Ovary (tissue), 9 donors: ENCODE data around the gene CDK15. TPM values are rescaled to one million over a fixed set of nuclear protein-coding genes. Genes with fewer than 3 reads are reported as not detected.

Source experiments
- DNase-seq, 5 donors: peaks; one replicate each; pipeline ENCODE4 v3.0.0-alpha.2; 2019 to 2020
- H3K27ac ChIP-seq, 2 donors: fragments of 200-600 bp; one replicate each; pipeline versions ENCODE4 v1.5.1 to v1.8.0; 2019 to 2022
- H3K27me3 ChIP-seq: fragments of 200-600 bp; one replicate; pipeline ENCODE4 v1.8.0; 2022
- H3K36me3 ChIP-seq: fragments of 200-600 bp; sonication (generic); one replicate; pipeline ENCODE4 v1.5.1; 2019
- H3K4me1 ChIP-seq: one replicate; pipeline ENCODE4 v1.8.1; 2013; ENCODE audit warnings: mild to moderate bottlenecking, moderate library complexity; ENCODE audit not compliant: insufficient read depth
- H3K4me3 ChIP-seq: fragments of 200-600 bp; sonication (generic); one replicate; pipeline ENCODE4 v1.5.1; 2017
- H3K9me3 ChIP-seq, 2 donors: fragments of 200-600 bp in 1 of 2; sonication (generic) in 1 of 2; one replicate each; pipeline versions ENCODE4 v1.5.1 to v1.8.1; 2013 to 2019; ENCODE audit warnings: mild to moderate bottlenecking in 1 of 2, moderate library complexity in 1 of 2
- CTCF ChIP-seq, 3 donors: fragments of 450-650 bp in 2 of 3; fragments of 200-600 bp in 1 of 3; IDR thresholded peaks; one replicate each; pipeline versions ENCODE4 v1.5.1 to v1.8.0; 2016 to 2022; ENCODE audit warnings: antibody characterized with exemption in 3 of 3, mild to moderate bottlenecking in 1 of 3
- EP300 ChIP-seq: sonication (generic); formaldehyde crosslinking; IDR thresholded peaks from one replicate; pipeline ENCODE4 v1.6.1; 2017; ENCODE audit warnings: antibody characterized with exemption
- POLR2A ChIP-seq: fragments of 450-650 bp; IDR thresholded peaks from one replicate; pipeline ENCODE4 v1.6.1; 2017; ENCODE audit warnings: antibody characterized with exemption, mild to moderate bottlenecking, moderate library complexity
- WGBS, 3 donors: extraction: QIAGEN DNeasy Blood & Tissue Kit in 1 of 3; methylation state at CpG; one replicate each; pipeline versions ENCODE4 v1.1.5 to v1.1.7; 2013 to 2017; 5-methylcytosine and 5-hydroxymethylcytosine counted together
- intact Hi-C, 4 donors: fragments of 100-400 bp; cut with DNase I; formaldehyde crosslinking; loops; one replicate each; pipeline versions ENCODE4 v1.11.0 to v1.15.1; 2022 to 2023
- polyA plus RNA-seq, 2 donors: library from polyadenylated mRNA; stranded (reverse); fragments of 200-250 nt in 1 of 2; fragments of 350-450 nt in 1 of 2; fragmentation: Illumina TruSeq in 1 of 2; extraction: RNeasy Lipid Tissue Mini Kit (QIAGEN cat#74804) in 1 of 2; gene quantifications; one replicate each; pipeline ENCODE4 v1.2.3, GENCODE V29; 2013 to 2014
- total RNA-seq, 7 donors: library from RNA; depleted of rRNA in 2 of 7; stranded (reverse); fragments of >200 nt in 2 of 7; fragmentation: NEBNext Ultra II Directional in 3 of 7; extraction: Animal tissue kit (Norgen Biotek cat#: 25700) in 3 of 7; gene quantifications; one replicate each; pipeline versions ENCODE4 v1.1.0 to v1.2.4, GENCODE V29; 2016 to 2023
- donor health status: DM: no; HTN: no; CAD: no; lungs with moderate emphysema.
- donor health status: DM: no; HTN: no; CAD: no.
- donor health status: Bipolar disorder and iron deficiency.
- donor health status: DM: yes; HTN: yes; CAD: no.
- donor health status: DM: no; HTN: no; CAD: no.
- donor health status: DM: yes; HTN: yes; CAD: no.

CDK15 gene
- total and polyA plus RNA-seq, 9 donors = 3.7 to 14.9 (median 5.3) TPM

- intact Hi-C loops = no loop called here
Observed at GRCh38 chr2:201882353-201883090, 76.2 kb downstream of the CDK15 start.

GRCh38 chr2:201883606-201884369 is 77.5 kb downstream of the CDK15 start:
- H3K36me3 ChIP-seq = no peaks in the 10 kb centered on the region
- peaks cover 2% of the 10 kb centered on the region for H3K4me1 ChIP-seq
- no peak for DNase-seq
- WGBS, 3 donors = 39 to 45% (median 40%) methylated on average over 8 of the region's 8 CpGs
- H3K4me3 ChIP-seq = no peak overlapping the region
- H3K27ac ChIP-seq = no peak overlapping the region
- H3K9me3 ChIP-seq = no peaks in the 10 kb centered on the region
- TF ChIP-seq CTCF (IDR thresholded peaks at IDR 0.05) (no peak), POLR2A (no peak), EP300 (no peak)
- H3K27me3 ChIP-seq = no peaks in the 10 kb centered on the region
- intact Hi-C loops = no loop called here

More at GRCh38 chr2:201882353-201883090, 76.2 kb downstream of the CDK15 start:
- DNase-seq = no peak
- Histone ChIP-seq H3K9me3 (no peaks in the 10 kb centered on the region), H3K4me1 (peaks cover 2% of the 10 kb centered on the region), H3K4me3 (no peak overlapping the region), H3K27me3 (no peaks in the 10 kb centered on the region), H3K27ac (no peak overlapping the region), H3K36me3 (no peaks in the 10 kb centered on the region)
- 59 to 68% (median 59%) methylated on average over 14 of the region's 14 CpGs for WGBS, 3 donors
- TF ChIP-seq EP300 = no peak
- no peak for TF ChIP-seq CTCF (IDR thresholded peaks at IDR 0.05)
- no peak for TF ChIP-seq POLR2A

GRCh38 chr2:201886504-201886903 is 80.2 kb downstream of the CDK15 start:
- no peak for DNase-seq
- WGBS, 3 donors = 64 to 78% (median 70%) methylated on average over 3 of the region's 3 CpGs
- no peak overlapping the region for H3K27ac ChIP-seq
- H3K27me3 ChIP-seq = no peaks in the 10 kb centered on the region
- no peak overlapping the region for H3K4me3 ChIP-seq
- intact Hi-C loops = no loop called here
- H3K9me3 ChIP-seq = no peaks in the 10 kb centered on the region
- TF ChIP-seq CTCF (IDR thresholded peaks at IDR 0.05) = no peak
- no peak for TF ChIP-seq POLR2A
- TF ChIP-seq EP300 = no peak
- H3K4me1 ChIP-seq = peaks cover 2% of the 10 kb centered on the region
- H3K36me3 ChIP-seq = no peaks in the 10 kb centered on the region

GRCh38 chr2:201887773-201888425 is 81.6 kb downstream of the CDK15 start:
- H3K36me3 ChIP-seq = no peaks in the 10 kb centered on the region
- TF ChIP-seq EP300 (no peak), POLR2A (no peak), CTCF (IDR thresholded peaks at IDR 0.05) (no peak)
- H3K4me1 ChIP-seq = peaks cover 2% of the 10 kb centered on the region
- no peak overlapping the region for H3K27ac ChIP-seq
- H3K9me3 ChIP-seq = no peaks in the 10 kb centered on the region
- DNase-seq = no peak
- intact Hi-C loops = no loop called here
- no peaks in the 10 kb centered on the region for H3K27me3 ChIP-seq
- WGBS, 3 donors = 15 to 26% (median 23%) methylated on average over 9 of the region's 9 CpGs
- no peak overlapping the region for H3K4me3 ChIP-seq
